HCT116 (cell line): ENCODE data around the gene CERK. TPM values are rescaled to one million over a fixed set of nuclear protein-coding genes. Genes with fewer than 3 reads are reported as not detected.

Experiments
- ATAC-seq: fragments of 200-7000 bp; cut with Tn5 transposase; 2 replicates; pipeline ENCODE4 v1.9.1; 2020; ENCODE audit warnings: mild to moderate bottlenecking, moderate library complexity
- BruUV-seq: library from RNA; stranded (reverse); fragments of 400-500 nt; replicated peaks from 2 replicates; lab custom pipeline; 2021; lab: Mats Ljungman, UMichigan
- CTCF ChIA-PET: fragments of 300-600 bp; sonication (Branson Sonifier 250); formaldehyde crosslinking; loops from one replicate; lab custom pipeline; 2021; ENCODE audit warnings: antibody characterized with exemption; lab: Charles Lee
- POLR2A ChIA-PET: fragments of 300-600, 350-600 bp; sonication (Branson Sonifier 250); formaldehyde crosslinking; loops from one replicate; lab custom pipeline; 2021; ENCODE audit warnings: antibody characterized with exemption; lab: Charles Lee
- RAD21 ChIA-PET, 2 experiments: fragments of 300-600 bp; sonication (Branson Sonifier 250); formaldehyde crosslinking; loops; one replicate each; lab custom pipeline; 2023; ENCODE audit warnings: low total read pairs in 2 of 2; ENCODE audit not compliant: uncharacterized antibody in 2 of 2, unreplicated experiment in 2 of 2, low non-redundant PET in 1 of 2; lab: Charles Lee
- DNase-seq: peaks from one replicate; pipeline ENCODE4 v3.0.0-alpha.2; 2010; ENCODE audit warnings: low read depth, low spot score
- H2AFZ ChIP-seq: fragments of 200-600 bp; shearing (Covaris generic), sonication (generic); 2 replicates; pipeline ENCODE4 v1.6.1; 2017; ENCODE audit warnings: low read depth, mixed run types, mixed read lengths, antibody characterized with exemption, low read length; ENCODE audit not compliant: poor library complexity, severe bottlenecking
- H3K27ac ChIP-seq: 2 replicates; pipeline ENCODE4 v1.5.1; 2012; ENCODE audit warnings: low read depth, low read length
- H3K27me3 ChIP-seq: fragments of 200-600 bp; sonication (generic); 2 replicates; pipeline ENCODE4 v1.6.1; 2016; ENCODE audit warnings: mixed run types, low read length, mixed read lengths; ENCODE audit not compliant: insufficient read depth
- H3K36me3 ChIP-seq, 2 experiments: fragments of 200-500 bp in 1 of 2; fragments of 200-600 bp in 1 of 2; sonication (Bioruptor generic) in 1 of 2; sonication (generic) in 1 of 2; 2 replicates each; pipeline versions ENCODE4 v1.5.1 to v1.6.1; 2014 to 2016; ENCODE audit warnings: low read length in 2 of 2, inconsistent platforms in 1 of 2, mixed read lengths in 1 of 2, mixed run types in 1 of 2; ENCODE audit not compliant: insufficient read depth in 2 of 2, control insufficient read depth in 1 of 2
- H3K4me1 ChIP-seq, 2 experiments: fragments of 200-600 bp in 1 of 2; sonication (generic) in 1 of 2; 2 replicates each; pipeline versions ENCODE4 v1.5.1 to v1.6.1; 2012 to 2017; ENCODE audit warnings: low read length in 2 of 2, inconsistent platforms in 1 of 2, mild to moderate bottlenecking in 1 of 2, mixed read lengths in 1 of 2, mixed run types in 1 of 2, moderate library complexity in 1 of 2; ENCODE audit not compliant: insufficient read depth in 2 of 2, control insufficient read depth in 1 of 2
- H3K4me2 ChIP-seq: fragments of 200-600 bp; sonication (generic); 2 replicates; pipeline ENCODE4 v1.6.1; 2017; ENCODE audit warnings: mixed run types, low read length, mixed read lengths
- H3K4me3 ChIP-seq, 2 experiments: fragments of 200-600 bp in 1 of 2; sonication (generic) in 1 of 2; replicated peaks in 1 of 2; 2 replicates each; pipeline ENCODE4 v1.5.1; 2011 to 2016; ENCODE audit warnings: low read length in 2 of 2, control low read depth in 1 of 2, low read depth in 1 of 2, mild to moderate bottlenecking in 1 of 2, mixed read lengths in 1 of 2, mixed run types in 1 of 2
- H3K79me2 ChIP-seq: fragments of 200-600 bp; sonication (generic); 2 replicates; pipeline ENCODE4 v1.6.1; 2017; ENCODE audit warnings: mild to moderate bottlenecking, mixed run types, low read length, moderate library complexity, mixed read lengths; ENCODE audit not compliant: insufficient read depth
- H3K9ac ChIP-seq: fragments of 200-600 bp; sonication (generic); 2 replicates; pipeline ENCODE4 v1.6.1; 2016; ENCODE audit warnings: low read length, mixed read lengths
- H3K9me2 ChIP-seq: fragments of 200-600 bp; sonication (generic), shearing (Covaris generic); 2 replicates; pipeline ENCODE4 v1.6.1; 2017; ENCODE audit warnings: mixed run types, mild to moderate bottlenecking, moderate library complexity; ENCODE audit not compliant: insufficient read depth
- H3K9me3 ChIP-seq, 2 experiments: fragments of 200-500 bp in 1 of 2; fragments of 200-600 bp in 1 of 2; sonication (Bioruptor generic) in 1 of 2; sonication (generic) in 1 of 2; 2 replicates each; pipeline ENCODE4 v1.6.1; 2014 to 2017; ENCODE audit warnings: low read length in 2 of 2, mixed read lengths in 2 of 2, inconsistent platforms in 1 of 2, low read depth in 1 of 2, mild to moderate bottlenecking in 1 of 2, mixed run types in 1 of 2, moderate library complexity in 1 of 2; ENCODE audit not compliant: control insufficient read depth in 1 of 2, insufficient read depth in 1 of 2
- H4K20me1 ChIP-seq: fragments of 200-600 bp; sonication (generic), shearing (Covaris generic); 2 replicates; pipeline ENCODE4 v1.6.1; 2017; ENCODE audit warnings: mixed run types, mild to moderate bottlenecking, moderate library complexity; ENCODE audit not compliant: insufficient read depth
- CEBPB ChIP-seq: IDR thresholded peaks from 2 replicates; pipeline ENCODE4 v1.6.1; 2012; ENCODE audit warnings: low read depth
- ELF1 ChIP-seq: IDR thresholded peaks from 2 replicates; pipeline ENCODE4 v1.6.1; 2012; ENCODE audit warnings: low read depth, borderline replicate concordance
- FOSL1 ChIP-seq: IDR thresholded peaks from 2 replicates; pipeline ENCODE4 v1.6.1; 2012; ENCODE audit warnings: low read depth
- JUND ChIP-seq: IDR thresholded peaks from 2 replicates; pipeline ENCODE4 v1.6.1; 2012
- MAX ChIP-seq: IDR thresholded peaks from 2 replicates; pipeline ENCODE4 v1.6.1; 2012
- POLR2AphosphoS5 ChIP-seq: IDR thresholded peaks from 2 replicates; pipeline ENCODE4 v1.6.1; 2011; ENCODE audit warnings: mild to moderate bottlenecking, low read depth, low read length, moderate library complexity
- RAD21 ChIP-seq: IDR thresholded peaks from 2 replicates; pipeline ENCODE4 v1.6.1; 2012; ENCODE audit warnings: low read depth, mild to moderate bottlenecking
- REST ChIP-seq: IDR thresholded peaks from 2 replicates; pipeline ENCODE4 v1.6.1; 2012; ENCODE audit warnings: low read depth
- SIN3A ChIP-seq: IDR thresholded peaks from 2 replicates; pipeline ENCODE4 v1.6.1; 2012; ENCODE audit warnings: low read depth
- TCF7L2 ChIP-seq: IDR thresholded peaks from 2 replicates; pipeline ENCODE4 v1.7.0; 2011; ENCODE audit warnings: borderline replicate concordance, inconsistent platforms; ENCODE audit not compliant: insufficient read depth, insufficient read length; ENCODE audit errors: extremely low read depth
- ZFX ChIP-seq: fragments of 450-650 bp; IDR thresholded peaks from 2 replicates; pipeline ENCODE4 v1.6.1; 2017
- intact Hi-C: fragments of 100-400 bp; cut with micrococcal nuclease; formaldehyde crosslinking; loops from 2 replicates; pipeline ENCODE4 v1.10.0; 2022
- total RNA-seq: library from RNA; stranded (reverse); gene quantifications from one replicate; pipeline ENCODE4 v1.2.1, GENCODE V29; 2021; ENCODE audit not compliant: unreplicated experiment
- TF ChIP-seq, protein P1 (sequence below), 3 experiments: fragments of 200-600 bp in 1 of 3; sonication (generic) in 1 of 3; IDR thresholded peaks in 2 of 3; conservative IDR thresholded peaks in 1 of 3; 2 replicates each; pipeline ENCODE4 v1.5.1; 2012 to 2017; ENCODE audit warnings: low read depth in 2 of 3, low read length in 2 of 3, antibody characterized with exemption in 1 of 3, borderline replicate concordance in 1 of 3, control low read depth in 1 of 3, mild to moderate bottlenecking in 1 of 3, mixed read lengths in 1 of 3, mixed run types in 1 of 3, moderate library complexity in 1 of 3; ENCODE audit not compliant: insufficient read depth in 1 of 3

The CERK gene
- total RNA-seq, 1 experiment from 2014 or later, result 35.0 TPM

GRCh38 chr22:46779651-46780050 is 41.6 kb upstream of the CERK start:
- ChIA-PET CTCF (no interaction called here), POLR2A (interaction anchor here (1.8 kb wide), 1 partner anchor 17 kb away, joined by 4 read pairs; the partner anchor contains the start of gene TBC1D22A), RAD21 (no interaction called here)
- no peak overlapping the region for H3K4me2 ChIP-seq
- peaks cover 20 to 27% of the 10 kb centered on the region in 2 experiments for H3K4me1 ChIP-seq
- H4K20me1 ChIP-seq, result no peaks in the 10 kb centered on the region
- ATAC-seq, result no peak
- no peaks in the 10 kb centered on the region for H3K9me2 ChIP-seq
- no peaks in the 10 kb centered on the region for H3K27me3 ChIP-seq
- H2AFZ ChIP-seq, result no peak overlapping the region
- intact Hi-C loops, result no loop called here
- no peak for DNase-seq
- TF ChIP-seq TCF7L2, result no peak
- no peak for TF ChIP-seq RAD21
- TF ChIP-seq MAX, result no peak
- TF ChIP-seq FOSL1, result no peak
- no peak for TF ChIP-seq ZFX
- TF ChIP-seq SIN3A, result no peak
- no peak for TF ChIP-seq REST
- TF ChIP-seq JUND, result no peak
- no peak for TF ChIP-seq CEBPB
- TF ChIP-seq ELF1, result no peak
- no peak for TF ChIP-seq POLR2AphosphoS5
- TF ChIP-seq, protein P1, sequence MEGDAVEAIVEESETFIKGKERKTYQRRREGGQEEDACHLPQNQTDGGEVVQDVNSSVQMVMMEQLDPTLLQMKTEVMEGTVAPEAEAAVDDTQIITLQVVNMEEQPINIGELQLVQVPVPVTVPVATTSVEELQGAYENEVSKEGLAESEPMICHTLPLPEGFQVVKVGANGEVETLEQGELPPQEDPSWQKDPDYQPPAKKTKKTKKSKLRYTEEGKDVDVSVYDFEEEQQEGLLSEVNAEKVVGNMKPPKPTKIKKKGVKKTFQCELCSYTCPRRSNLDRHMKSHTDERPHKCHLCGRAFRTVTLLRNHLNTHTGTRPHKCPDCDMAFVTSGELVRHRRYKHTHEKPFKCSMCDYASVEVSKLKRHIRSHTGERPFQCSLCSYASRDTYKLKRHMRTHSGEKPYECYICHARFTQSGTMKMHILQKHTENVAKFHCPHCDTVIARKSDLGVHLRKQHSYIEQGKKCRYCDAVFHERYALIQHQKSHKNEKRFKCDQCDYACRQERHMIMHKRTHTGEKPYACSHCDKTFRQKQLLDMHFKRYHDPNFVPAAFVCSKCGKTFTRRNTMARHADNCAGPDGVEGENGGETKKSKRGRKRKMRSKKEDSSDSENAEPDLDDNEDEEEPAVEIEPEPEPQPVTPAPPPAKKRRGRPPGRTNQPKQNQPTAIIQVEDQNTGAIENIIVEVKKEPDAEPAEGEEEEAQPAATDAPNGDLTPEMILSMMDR (IDR thresholded peaks at IDR 0.05 in 2 of 3, conservative IDR thresholded peaks at IDR 0.05 in 1 of 3; ENCODE audit: borderline replicate concordance in 1 of 3, insufficient read depth in 1 of 3, low read depth in 2 of 3, low read length in 2 of 3), result no peak
- H3K9ac ChIP-seq, result no peak overlapping the region
- no peaks in the 10 kb centered on the region for H3K36me3 ChIP-seq
- no peak overlapping the region for H3K27ac ChIP-seq
- H3K79me2 ChIP-seq, result peaks cover 77% of the 10 kb centered on the region
- BruUV-seq, result no TSS peak
- H3K9me3 ChIP-seq, result no peaks in the 10 kb centered on the region
- no peak overlapping the region for H3K4me3 ChIP-seq
